Measurements from ENCODE around the gene DRICH1. TPM values are rescaled to one million over a fixed set of nuclear protein-coding genes. Genes with fewer than 3 reads are reported as not detected.
"Not testable (repeated sequence)": the region's sequence is repeated elsewhere in the genome, so short reads cannot be mapped to it uniquely, and the experiment has no call there.

DRICH1 gene
- total RNA-seq, 1 donor from 2014 or later: not detected

GRCh38 chr22:23649071-23649501, 17.0 kb upstream of the DRICH1 start:
- no peak for DNase-seq (ENCODE audit: low spot score)

GRCh38 chr22:23646526-23646925, 14.4 kb upstream of the DRICH1 start:
- DNase-seq (ENCODE audit: low spot score): not testable (repeated sequence)

GRCh38 chr22:23640206-23640605, 8.1 kb upstream of the DRICH1 start:
- not testable (repeated sequence) for DNase-seq (ENCODE audit: low spot score)

GRCh38 chr22:23639661-23640060, 7.5 kb upstream of the DRICH1 start:
- DNase-seq (ENCODE audit: low spot score): no peak

GRCh38 chr22:23638611-23639010, 6.5 kb upstream of the DRICH1 start:
- no peak for DNase-seq (ENCODE audit: low spot score)

- not testable (repeated sequence) for DNase-seq (ENCODE audit: low spot score)
Observed at GRCh38 chr22:23635291-23635690, 3.2 kb upstream of the DRICH1 start.

- not testable (repeated sequence) for DNase-seq (ENCODE audit: low spot score)
Observed at GRCh38 chr22:23628056-23628743, 3.9 kb downstream of the DRICH1 start.

GRCh38 chr22:23627401-23628055, 4.6 kb downstream of the DRICH1 start:
- DNase-seq (ENCODE audit: low spot score): peak; percentile 14

GRCh38 chr22:23626286-23626975, 5.7 kb downstream of the DRICH1 start:
- no peak for DNase-seq (ENCODE audit: low spot score)

GRCh38 chr22:23622634-23623033, 9.5 kb downstream of the DRICH1 start:
- DNase-seq (ENCODE audit: low spot score): no peak

GRCh38 chr22:23621916-23622315, 10.2 kb downstream of the DRICH1 start:
- DNase-seq (ENCODE audit: low spot score): not testable (repeated sequence)

- no peak for DNase-seq (ENCODE audit: low spot score)
Observed at GRCh38 chr22:23621082-23621780, 10.9 kb downstream of the DRICH1 start.

- no peak for DNase-seq (ENCODE audit: low spot score)
Observed at GRCh38 chr22:23613193-23613972, 18.7 kb downstream of the DRICH1 start.

- DNase-seq (ENCODE audit: low spot score): no peak
Observed at GRCh38 chr22:23609983-23610781, 21.9 kb downstream of the DRICH1 start.

GRCh38 chr22:23608583-23608982, 23.5 kb downstream of the DRICH1 start:
- peak; percentile 67 for DNase-seq (ENCODE audit: low spot score)

GRCh38 chr22:23606204-23607131, 25.7 kb downstream of the DRICH1 start:
- no peak for DNase-seq (ENCODE audit: low spot score)

- DNase-seq (ENCODE audit: low spot score): no peak
Observed at GRCh38 chr22:23604939-23605712, 27.0 kb downstream of the DRICH1 start.

- DNase-seq (ENCODE audit: low spot score): no peak
Observed at GRCh38 chr22:23603266-23603665, 28.9 kb downstream of the DRICH1 start.
